OCI-M2 (cell line): Measurements from ENCODE around the gene DFFB.
"Not testable (repeated sequence)": the region's sequence is repeated elsewhere in the genome, so short reads cannot be mapped to it uniquely, and the experiment has no call there.

Experiments
- DNase-seq: peaks from one replicate; lab custom pipeline; 2025; ENCODE audit not compliant: unreplicated experiment; lab: John Stamatoyannopoulos, UW

DFFB gene

DNA sequence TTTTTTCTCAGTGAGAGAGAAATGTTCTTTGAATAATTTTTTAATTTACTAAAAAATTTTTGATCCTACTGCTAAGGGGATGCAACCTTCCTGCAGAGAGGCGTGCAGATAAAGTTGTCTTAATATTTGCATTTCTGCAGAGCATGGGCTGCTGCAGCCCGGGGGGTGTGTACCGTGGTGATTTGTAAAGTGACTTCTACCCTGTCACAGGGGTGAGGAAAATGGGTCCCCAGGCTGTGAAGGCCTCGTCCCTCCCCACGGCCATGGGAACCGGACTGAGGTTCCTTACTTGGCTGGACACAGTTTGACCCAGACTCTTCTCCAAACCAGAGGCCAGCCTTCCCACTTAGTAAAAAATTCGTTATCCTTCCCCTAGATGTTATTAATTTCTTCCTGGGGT is 52.3 kb downstream of the DFFB start:
- no peak for DNase-seq

- no peak for DNase-seq
These were observed 52.9 kb downstream of the DFFB start for GRCh38 chr1:3910049-3910731.

DNA sequence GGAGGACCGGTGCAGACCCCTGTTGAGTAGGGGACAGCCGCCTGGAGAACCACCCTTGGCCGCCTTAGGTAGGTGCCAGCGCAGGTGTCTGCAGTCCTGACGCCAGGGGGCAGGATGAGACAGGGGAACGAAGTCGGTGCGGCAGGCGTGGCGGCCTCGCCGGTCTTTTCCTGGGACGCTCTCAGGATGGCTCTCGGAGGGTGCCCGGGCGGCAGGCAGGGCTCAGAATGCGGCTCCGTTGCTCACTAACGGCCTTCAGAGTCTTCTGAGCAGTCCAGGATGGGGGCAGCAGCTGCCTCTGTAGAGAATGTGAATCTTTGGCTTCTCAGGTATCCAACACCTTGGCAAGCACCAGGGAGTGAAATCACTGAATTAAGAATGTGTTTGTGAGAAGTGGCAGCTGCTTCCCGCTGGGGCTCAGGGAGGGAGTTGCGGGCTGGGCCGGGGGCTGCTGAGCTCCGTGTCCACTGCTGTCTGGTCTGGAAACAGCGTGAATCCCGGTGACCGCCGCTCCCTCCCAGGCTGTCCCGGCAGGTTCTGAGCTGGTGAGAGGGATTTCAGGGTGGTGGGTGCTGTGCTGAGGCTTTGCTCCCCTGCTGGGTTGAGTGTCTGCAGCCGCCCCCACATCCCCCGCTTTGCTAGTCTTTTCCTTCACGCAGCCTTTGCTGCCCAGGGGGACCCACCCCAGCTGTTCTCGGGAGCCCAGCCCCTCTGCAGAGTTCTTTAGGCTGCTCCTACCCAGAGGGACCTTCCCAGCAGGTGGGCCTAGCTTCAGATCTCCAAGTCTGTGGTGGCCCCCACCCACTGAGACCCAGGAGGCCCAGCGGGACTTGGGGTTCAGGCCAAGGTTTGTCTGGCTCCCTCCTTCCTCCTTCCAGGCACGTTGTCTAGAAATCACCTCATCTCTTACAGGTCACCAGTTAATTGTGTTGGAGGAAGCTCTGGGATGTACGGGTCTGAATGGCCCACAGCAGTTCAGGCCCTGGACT is 53.9 kb downstream of the DFFB start:
- no peak for DNase-seq

DNA sequence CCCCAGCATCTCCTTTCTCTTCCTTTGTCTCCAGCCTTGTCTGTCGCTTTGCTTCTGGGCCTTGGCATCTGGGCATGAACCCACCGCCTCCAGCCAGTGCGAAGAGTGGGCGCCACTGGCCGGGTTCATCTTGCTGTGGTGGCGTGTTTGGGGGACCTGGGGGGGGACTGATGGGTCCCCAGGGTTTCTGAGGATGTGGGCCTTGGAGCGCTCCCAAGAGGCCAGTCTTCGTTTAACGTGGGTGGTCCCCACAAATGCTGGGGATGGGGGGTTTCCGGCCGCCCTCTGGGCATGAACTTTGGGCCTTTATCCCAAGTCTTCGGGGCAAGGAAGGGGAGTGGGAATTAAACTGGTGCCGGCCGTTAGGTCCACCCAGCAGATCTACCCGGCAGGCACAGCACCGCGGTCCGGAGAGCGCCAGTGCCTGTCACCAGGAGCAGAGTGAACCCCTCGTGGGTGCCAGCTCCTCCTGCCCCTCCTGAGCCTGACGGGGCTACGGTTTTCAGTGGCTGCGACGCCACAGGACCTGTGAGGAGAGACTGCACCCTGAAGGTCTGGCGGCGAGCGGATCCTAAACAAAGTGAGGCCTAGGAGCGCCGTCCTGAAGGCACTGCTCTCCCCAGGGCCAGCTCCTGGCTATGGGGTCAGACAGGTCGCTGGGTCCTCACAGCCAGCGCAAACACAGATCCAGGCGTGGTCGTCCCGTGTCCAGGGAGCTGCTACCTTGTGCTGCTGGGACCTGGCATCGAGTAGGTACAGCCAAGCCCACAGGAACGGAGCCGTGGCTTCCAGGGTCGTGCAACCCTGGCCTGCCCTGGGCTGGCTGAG is 54.9 kb downstream of the DFFB start:
- no peak for DNase-seq

GRCh38 chr1:3912809-3913685 is 55.8 kb downstream of the DFFB start:
- no peak for DNase-seq

DNA sequence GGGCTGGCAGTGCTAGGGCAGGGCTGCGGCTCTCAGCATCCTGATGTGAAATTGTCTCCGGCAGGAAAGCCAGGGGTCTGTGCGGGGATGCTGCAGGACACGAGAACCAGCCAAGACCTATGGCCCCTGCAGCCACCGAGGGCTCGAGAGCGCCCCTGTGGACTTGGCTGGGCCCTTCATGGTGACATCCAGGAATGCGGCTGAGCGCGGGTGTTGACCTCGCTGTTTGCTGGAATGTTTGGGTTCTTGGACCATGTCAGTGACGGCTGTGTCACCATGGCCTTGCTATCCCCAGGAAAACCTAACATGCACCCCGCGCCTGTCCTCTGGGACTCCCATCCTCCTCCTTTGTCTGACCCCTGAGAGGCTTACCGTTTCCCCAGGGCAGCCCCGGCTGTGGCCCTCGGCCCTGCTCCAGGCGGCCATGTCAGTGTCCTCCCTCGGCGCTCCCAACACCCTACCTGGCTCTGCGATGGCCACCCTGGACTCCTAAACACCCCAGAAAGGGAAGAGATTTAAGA is 57.1 kb downstream of the DFFB start:
- DNase-seq: no peak

- no peak for DNase-seq
These were observed 57.6 kb downstream of the DFFB start for GRCh38 chr1:3914911-3915310.

GRCh38 chr1:3915551-3916121 is 58.4 kb downstream of the DFFB start:
- DNase-seq: no peak

- no peak for DNase-seq
These were observed 60.5 kb downstream of the DFFB start for GRCh38 chr1:3917761-3918160.

- not testable (repeated sequence) for DNase-seq
These were observed 61.1 kb downstream of the DFFB start for GRCh38 chr1:3918359-3918758.

- no peak for DNase-seq
These were observed 61.8 kb downstream of the DFFB start for GRCh38 chr1:3918966-3919611.

GRCh38 chr1:3919706-3920105 is 62.4 kb downstream of the DFFB start:
- no peak for DNase-seq

DNA sequence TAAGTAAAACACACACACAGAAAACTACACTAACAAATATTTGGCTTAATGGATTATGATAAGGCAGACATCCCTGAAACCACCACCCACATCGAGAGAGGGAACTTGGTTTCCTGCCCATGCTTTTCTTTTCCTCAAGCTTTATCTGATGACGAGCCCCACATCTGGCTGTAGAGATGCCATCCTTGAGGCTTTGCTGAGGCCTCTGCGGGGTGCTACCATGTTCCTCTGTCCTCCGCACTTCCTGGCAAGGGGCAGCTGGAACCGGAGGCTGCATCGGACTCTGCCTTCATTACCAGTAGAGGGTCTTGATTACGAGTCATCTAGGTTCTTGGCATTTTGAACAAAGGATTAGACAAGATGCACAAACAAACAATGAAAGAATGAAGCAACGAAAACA is 64.5 kb downstream of the DFFB start:
- DNase-seq: no peak

GRCh38 chr1:3922201-3922725 is 65.0 kb downstream of the DFFB start:
- no peak for DNase-seq

GRCh38 chr1:3922851-3923250 is 65.6 kb downstream of the DFFB start:
- no peak for DNase-seq

DNA sequence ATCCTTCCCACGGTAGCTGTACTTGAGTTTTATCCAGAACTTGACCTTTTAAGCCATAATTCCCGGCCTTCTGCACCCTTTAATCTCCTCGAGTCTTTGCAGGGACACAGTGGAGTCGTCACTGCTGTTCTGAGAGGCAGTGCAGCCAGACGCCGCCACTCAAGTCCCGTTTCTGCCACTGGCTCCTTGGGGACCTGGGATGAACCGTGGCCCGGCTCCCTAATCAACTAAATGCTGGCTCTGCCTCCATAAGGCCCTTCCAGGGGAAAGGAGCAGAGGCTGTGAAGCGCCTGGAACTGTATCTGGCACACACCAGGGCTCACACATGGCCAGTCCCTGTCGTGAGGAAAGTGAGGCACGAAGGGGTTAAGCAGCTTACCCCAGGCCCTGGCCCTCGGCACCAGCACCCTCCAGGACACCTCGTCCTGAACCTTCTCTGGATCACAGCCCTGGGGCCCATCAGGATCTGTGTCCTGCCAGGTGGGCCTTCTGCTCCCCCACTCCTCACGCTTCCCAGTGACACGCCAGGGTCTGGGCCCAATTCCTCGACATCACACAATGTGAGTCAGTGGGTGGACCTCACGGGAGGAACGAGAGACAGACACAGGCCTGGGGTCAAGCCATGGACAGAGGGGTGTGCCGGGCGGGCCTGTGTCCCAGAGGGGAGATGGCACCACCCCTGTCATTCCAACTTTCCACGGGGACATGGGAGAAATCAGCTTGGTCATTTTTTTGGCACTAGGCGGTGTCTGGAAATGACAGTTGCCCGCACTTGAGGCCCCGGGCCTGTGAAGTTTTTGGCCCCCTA is 66.3 kb downstream of the DFFB start:
- DNase-seq: no peak

DNA sequence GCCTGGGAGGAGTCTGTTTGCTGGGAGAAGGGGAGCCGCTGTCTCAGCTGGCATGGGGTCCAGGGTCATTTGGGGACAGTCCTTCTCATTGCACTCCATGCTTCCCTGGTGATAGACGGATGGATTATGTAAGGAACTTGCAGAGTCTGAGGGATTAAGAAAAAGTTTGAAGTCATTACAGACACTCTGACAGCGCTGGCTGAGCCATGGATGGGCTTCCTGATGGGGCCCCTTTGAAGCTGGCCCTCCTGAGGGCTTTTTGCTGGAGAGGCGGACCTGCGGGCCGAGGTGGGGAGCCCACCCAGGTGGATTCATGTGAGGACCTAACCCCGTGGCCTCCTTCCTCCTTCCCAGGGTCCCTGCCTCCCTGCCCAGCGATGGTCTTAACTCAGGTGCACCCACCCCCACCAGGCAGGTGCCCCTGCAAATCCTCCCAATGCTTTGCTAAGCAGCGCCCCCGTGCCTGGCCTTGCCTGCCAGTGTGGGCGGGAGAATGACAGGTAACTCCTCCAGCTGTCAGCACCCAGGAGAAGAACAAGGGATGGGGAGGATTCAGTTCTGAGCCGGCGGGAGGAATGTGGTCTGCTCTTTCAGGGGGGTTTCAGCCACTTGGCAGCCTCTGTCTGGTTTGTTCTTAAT is 67.0 kb downstream of the DFFB start:
- no peak for DNase-seq

- DNase-seq: no peak
These were observed 67.5 kb downstream of the DFFB start for GRCh38 chr1:3924825-3925220.
